Sigmoid colon (tissue), 4 donors: ENCODE results near the gene GPC1.

ENCODE experiments used
- POLR2A ChIP-seq, 2 donors: fragments of 450-650 bp; IDR thresholded peaks; one replicate each; pipeline ENCODE4 v1.6.1; 2016; ENCODE audit warnings: antibody characterized with exemption in 2 of 2, mild to moderate bottlenecking in 2 of 2, moderate library complexity in 2 of 2
- POLR2AphosphoS5 ChIP-seq, 4 donors: sonication (generic); formaldehyde crosslinking; IDR thresholded peaks; one replicate each; pipeline ENCODE4 v1.6.1; 2017; ENCODE audit warnings: antibody characterized with exemption in 4 of 4
- TF ChIP-seq, protein P1 (sequence below), 4 experiments: fragments of 450-650 bp in 3 of 4; fragments of 200-600 bp in 1 of 4; IDR thresholded peaks; one replicate each; pipeline ENCODE4 v1.5.1; 2016 to 2019; ENCODE audit warnings: antibody characterized with exemption in 4 of 4, mild to moderate bottlenecking in 3 of 4, moderate library complexity in 2 of 4

DNA sequence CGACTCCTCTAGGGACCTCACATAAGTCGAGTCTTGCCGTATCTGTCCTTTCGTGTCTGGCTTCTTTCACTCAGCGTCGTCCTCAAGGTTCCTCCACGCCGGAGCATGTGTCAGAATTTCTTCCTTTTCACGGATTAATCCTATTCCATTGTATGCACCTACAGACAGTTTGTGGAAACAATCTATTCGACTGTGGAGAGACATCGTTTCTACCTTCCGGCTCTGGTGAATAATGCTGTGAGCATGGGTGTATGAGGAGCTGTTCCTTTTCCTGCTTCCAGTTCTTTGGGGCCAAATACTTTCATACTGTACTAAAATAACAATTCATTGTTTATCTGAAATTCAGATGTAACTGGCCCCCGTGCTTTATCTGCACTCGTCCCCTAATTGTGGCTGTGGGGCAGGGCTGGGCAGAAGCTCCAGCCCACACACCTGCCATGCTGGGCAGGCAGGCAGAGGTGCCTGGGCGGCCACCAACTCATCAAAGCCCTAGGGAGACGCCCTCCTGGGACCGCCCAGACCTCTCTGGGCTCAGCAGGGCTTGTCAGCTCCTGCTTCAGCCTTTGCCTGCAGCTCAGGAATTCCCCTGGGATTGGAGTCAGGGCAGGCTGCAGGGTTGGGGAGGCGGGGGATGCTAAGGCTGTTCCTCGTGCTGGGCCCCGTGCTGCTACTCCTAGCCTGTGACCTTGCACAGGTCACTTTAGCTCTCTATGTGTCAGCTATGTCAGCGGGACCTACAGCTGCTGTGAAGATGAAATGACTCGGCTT lies 14.5 kb downstream of the GPC1 start:
- TF ChIP-seq, protein P1, sequence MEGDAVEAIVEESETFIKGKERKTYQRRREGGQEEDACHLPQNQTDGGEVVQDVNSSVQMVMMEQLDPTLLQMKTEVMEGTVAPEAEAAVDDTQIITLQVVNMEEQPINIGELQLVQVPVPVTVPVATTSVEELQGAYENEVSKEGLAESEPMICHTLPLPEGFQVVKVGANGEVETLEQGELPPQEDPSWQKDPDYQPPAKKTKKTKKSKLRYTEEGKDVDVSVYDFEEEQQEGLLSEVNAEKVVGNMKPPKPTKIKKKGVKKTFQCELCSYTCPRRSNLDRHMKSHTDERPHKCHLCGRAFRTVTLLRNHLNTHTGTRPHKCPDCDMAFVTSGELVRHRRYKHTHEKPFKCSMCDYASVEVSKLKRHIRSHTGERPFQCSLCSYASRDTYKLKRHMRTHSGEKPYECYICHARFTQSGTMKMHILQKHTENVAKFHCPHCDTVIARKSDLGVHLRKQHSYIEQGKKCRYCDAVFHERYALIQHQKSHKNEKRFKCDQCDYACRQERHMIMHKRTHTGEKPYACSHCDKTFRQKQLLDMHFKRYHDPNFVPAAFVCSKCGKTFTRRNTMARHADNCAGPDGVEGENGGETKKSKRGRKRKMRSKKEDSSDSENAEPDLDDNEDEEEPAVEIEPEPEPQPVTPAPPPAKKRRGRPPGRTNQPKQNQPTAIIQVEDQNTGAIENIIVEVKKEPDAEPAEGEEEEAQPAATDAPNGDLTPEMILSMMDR (IDR thresholded peaks at IDR 0.05): no peak
- TF ChIP-seq POLR2AphosphoS5 (IDR thresholded peaks at IDR 0.05) (no peak), POLR2A (IDR thresholded peaks at IDR 0.05) (no peak)
